HepG2 (cell line): ENCODE results near the gene KRTAP10-6.

Experiments
- MAX ChIP-seq: IDR thresholded peaks from 2 replicates; pipeline ENCODE4 v1.6.1; 2012; ENCODE audit warnings: inconsistent platforms
- MIER3 ChIP-seq: IDR thresholded peaks from 2 replicates; pipeline ENCODE4 v1.6.1; 2016; ENCODE audit warnings: missing compliant biosample characterization, borderline replicate concordance
- MXI1 ChIP-seq: IDR thresholded peaks from 3 replicates; pipeline ENCODE4 v1.6.1; 2012; ENCODE audit warnings: low read depth, low read length, inconsistent platforms, borderline replicate concordance
- NBN ChIP-seq: fragments of 450-650 bp; conservative IDR thresholded peaks from 2 replicates; pipeline ENCODE4 v1.6.1; 2017
- ZBTB21 ChIP-seq: sonication (generic); formaldehyde crosslinking; IDR thresholded peaks from 2 replicates; pipeline ENCODE4 v1.4.0; 2020; ENCODE audit warnings: missing genetic modification reagents
- ZSCAN20 ChIP-seq: sonication (generic); formaldehyde crosslinking; IDR thresholded peaks from 2 replicates; pipeline ENCODE4 v1.4.0; 2020; ENCODE audit warnings: missing genetic modification reagents, mild to moderate bottlenecking, borderline replicate concordance

- TF ChIP-seq MXI1: no peak
- TF ChIP-seq ZSCAN20 (CRISPR knock-in tag): no peak
- no peak for TF ChIP-seq ZBTB21 (CRISPR knock-in tag)
- no peak for TF ChIP-seq MAX
- TF ChIP-seq MIER3 (CRISPR knock-in tag): no peak
- no peak for TF ChIP-seq NBN
These were observed 47.0 kb upstream of the KRTAP10-6 start for GRCh38 chr21:44639331-44639655.
